SIG-M5 treated with dmso at 0.1 percent for 504 hours (cell line): ENCODE results near the gene GPR171.

Experiments used
- DNase-seq: peaks from one replicate; lab custom pipeline; 2025; ENCODE audit not compliant: unreplicated experiment; lab: John Stamatoyannopoulos, UW

Gene GPR171

DNA sequence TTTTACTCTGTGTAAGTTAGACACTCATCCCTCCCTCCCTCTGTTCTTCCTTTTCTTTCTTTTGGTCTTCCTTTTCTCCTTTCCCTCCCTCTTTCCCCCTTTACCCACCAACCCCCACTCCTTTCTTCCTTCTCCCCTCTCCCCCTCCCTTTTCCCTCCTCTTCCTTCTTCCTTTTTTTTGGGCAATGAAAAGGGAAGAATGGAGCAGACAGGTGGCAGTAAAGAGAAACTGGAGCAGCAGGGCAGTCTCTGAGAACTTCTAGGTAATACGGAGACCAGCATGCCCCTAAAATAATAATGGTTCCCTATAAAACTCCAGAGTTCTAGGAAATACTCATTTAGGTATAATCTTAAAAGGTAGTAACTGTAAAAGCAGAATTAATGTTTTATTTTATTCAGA is 11.4 kb upstream of the GPR171 start:
- no peak for DNase-seq

DNA sequence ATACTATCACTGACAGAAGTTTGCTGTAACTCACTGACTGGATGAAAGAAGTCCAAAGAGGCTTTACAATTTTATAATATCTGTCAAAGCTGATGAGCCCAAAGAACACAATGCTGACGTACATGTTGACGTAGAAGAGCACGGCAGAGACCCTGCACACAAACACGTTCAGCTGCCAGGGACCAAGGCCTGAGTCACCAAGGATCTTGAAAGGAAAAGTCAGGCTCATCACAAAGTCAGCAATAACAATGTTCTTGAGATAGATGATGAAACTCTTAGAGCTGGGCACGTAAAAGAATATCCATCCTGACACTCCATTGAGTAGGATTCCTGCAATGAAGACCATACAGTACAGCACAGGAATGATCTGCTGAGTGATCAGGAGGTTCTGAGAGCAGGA is 10.9 kb upstream of the GPR171 start:
- DNase-seq: no peak

DNA sequence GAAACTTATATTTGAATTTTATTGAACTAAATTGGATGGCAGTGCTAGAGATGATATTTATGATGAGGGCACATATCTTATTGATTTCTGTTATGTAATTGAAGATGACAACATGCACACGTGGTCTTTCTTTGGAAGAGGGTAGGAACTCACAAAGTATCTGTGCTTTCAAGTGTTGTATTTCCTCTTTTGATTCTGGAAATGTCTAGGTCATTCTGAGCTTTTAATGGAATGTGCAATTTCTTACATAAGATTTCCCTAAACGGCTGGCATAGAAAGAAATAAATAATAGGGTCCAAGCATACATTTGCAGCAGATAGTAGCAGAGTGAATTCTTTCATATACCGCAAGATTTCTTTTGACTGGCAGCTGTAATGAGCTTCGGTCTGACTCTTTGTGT is 10.1 kb upstream of the GPR171 start:
- DNase-seq: no peak

DNA sequence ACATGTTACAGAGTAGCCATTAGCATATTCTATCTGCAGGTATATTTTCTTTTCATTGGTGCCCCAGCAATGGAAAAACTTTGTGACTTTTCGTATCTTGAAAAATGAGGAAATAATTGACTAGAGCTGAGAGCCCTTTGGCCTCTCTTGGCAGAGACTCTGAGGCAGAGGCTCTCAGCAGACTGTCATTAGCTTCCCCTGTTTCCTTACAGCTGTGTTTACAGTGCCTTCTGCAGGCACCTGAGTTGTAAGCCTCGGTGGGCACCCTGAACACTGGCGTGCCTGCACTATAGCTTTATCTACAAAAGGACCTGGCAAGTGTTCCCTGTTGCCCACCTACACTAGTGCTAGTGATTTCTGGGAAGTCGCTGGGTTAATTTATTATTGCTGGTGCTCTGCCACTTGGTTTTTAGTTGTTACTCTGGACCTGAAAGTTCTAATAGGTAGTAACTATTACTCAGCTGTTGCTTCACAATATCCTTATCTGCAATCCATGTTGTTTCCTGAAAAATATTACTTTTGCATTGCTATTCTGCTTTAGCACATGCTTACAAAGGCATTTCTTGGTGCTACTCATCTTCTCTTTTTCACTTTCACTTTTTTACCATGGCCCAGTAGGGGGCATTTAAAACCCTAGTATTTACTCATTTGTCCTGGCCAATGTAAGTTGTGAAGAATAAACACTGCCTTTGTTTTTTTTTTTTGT is 7.8 kb upstream of the GPR171 start:
- peak; percentile 38 for DNase-seq

DNA sequence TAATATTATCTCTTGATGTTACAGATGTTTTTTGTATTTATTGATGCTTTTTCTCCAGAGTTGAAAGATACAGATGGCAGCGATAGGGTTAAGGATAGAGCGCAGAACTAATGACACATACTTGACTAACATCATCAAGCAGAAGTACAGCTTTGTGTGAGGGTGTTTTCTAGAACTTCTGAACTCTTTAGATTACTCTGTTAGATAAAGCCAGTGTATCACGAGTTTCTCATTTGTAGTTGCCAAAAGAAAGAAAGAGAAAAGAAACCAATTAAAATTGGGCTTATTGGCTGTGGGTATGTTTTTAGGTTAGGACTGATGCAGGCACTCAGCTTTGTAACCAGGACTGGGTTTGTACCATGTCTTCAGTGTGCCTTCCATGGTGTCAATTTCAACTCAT is 6.6 kb upstream of the GPR171 start:
- DNase-seq: no peak

DNA sequence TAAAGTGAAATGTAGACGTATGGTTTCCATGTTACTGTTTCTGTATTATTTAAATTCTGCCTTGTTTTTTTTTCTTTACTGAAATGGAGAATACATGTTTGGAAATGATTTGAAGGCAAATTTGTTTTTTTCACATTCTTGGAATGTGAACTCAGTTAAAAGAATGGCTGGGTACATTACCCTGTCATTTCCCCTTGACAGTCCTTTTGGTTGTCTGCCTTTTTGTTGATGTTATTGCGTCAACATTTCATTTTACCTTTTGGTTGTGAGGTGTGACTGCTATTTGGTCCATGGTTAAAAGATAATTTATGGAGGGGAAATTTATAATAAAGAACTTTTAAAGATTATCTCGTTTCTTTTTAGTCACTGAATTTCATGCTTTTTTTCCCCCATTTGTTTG is 3.2 kb upstream of the GPR171 start:
- DNase-seq: no peak

DNA sequence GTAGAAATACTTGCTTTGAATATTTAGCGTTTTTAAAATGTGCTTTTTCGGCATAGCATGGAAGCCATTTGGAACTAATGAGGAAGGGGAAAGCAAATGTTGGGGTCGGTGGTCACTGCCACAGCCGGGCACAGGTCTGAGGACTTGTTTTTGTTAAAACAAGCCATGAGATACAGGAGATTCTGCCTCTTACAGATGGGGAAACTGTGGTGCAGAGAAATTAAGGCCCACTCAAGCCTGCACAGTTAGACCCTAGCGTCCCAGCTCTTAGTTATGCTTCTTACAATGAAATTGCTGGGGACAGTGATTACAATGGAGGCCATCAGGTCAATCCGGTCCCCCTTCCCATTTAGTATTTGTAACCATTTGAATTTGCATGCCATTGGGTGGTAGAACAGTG is 2.5 kb upstream of the GPR171 start:
- DNase-seq: no peak

DNA sequence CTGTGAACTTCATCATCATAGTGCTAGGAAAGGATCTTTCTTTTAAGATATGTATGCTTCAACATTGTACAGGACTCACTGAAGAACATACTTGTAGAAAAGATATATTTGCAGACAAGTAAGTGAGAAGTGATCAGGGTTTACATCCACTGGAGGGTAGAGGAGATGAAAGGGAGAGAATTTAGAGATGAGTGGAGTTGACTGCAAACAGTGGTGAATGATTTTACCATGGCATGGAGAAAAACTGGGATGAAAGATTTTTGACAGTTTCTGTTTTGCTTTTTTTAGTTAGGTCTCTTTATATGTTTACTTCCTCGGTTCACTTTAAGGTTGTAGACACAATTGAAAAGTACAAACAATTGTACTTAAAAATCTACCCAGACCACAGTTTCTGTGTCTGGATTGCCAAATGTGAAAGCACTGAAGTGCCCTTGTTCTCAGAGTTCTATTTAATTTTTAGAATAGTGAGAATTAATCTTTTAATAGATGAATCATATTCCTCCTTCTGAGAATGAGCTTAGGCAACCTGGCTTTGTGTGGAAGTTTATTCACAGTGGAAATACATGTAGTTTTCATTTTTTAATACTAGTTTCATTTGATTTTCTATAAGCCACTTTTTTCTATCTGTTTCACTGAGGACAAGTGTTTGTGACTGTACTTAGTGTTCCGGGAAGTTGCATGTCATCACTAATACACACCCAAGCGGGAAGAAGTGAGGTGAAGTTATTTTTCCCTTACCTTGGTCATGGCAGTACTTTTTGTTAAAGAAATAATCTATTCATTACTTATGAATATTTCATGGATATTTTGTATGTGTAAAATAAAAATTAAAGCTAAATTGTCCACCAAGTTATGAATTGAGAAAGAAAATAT is 1.8 kb upstream of the GPR171 start:
- DNase-seq: no peak

DNA sequence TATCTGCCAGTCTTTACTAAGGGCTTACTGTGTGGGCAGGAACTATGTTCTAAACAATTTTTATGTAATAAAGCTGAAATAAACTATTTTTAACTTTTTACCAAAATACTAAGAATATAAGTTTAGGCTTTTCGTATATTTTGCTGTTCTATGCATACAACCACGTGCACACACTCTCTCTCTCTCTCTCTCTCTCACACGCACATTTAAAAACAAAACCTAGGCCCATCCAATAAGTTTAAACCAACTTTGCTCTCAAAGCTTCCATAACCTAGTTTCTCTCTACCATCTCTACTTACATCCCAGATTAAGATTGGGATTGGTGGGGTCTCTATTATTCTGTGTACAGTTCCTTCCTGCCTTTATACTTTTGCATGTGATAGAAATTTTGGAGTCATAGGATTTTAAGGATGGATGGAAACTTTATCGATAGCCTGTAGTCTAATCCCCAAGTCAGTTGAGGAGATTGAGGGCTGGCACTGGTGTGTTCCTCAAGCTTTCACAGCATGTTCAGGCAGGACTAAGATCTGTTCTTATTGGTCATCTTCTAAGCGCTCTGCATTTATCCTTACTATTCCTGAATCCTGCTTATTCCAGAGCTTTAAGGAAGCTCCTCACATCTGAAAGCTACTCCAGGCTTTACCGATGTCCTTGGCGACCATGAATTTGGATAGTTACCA is 1.8 kb downstream of the GPR171 start:
- DNase-seq: no peak

DNA sequence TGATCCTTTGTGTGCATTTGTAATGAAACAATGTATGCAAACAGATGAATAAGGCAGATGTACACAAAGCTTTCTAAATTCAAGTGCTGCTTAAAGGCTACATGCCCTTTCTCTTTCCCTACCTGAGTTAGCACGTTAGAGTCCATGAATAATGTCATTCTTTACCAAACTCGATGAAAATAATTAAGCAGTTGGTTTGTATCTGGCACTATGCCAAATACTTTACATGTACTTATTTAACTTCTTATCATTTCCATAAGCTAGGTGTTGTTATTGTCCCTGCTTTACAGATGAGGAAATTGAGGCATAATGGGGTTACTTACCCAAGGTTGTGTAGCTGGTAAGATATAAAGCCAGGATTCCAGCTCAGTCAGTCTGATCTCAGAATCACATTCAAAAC is 2.4 kb downstream of the GPR171 start:
- DNase-seq: no peak

DNA sequence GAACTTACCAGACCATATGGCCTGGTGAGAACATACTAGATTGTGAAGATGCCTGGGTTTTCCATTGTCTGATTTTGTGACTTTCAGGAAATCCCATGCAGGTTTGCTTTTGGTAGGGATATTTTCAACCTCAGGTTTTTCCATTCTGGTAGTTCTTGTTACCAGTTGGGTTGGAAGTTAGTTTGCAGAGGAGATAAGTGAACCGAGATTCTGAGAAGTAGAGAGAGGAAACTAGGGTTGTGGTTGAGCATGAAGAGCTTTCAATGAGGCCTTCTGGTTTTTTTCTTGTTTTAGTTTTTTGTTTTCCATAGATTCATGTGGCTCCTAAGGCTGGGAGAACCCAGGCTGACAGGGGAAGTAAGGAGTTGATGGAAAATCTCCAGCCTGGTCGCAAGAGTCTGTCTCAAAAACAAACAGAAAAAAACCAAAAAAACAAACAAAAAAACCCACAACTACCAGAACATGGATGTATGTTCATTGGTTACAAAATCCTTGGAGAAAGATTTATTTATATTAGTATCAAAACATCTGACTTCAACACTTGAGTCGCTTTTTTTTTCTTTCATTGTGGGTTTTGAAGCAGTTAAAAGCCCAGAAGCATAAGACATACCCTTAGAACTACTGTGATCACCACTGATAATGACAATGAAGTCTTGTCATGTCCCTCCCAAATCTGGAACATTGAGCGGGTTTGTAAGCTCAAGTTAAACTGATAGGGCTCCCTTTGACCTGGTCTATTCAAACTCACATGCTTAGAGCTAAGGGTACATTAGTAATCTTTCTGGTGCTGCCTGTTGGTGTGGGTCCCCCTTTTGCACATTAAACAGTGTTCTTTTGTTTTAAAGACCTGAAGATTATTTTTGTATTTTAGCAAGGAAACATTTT is 3.2 kb downstream of the GPR171 start:
- no peak for DNase-seq

DNA sequence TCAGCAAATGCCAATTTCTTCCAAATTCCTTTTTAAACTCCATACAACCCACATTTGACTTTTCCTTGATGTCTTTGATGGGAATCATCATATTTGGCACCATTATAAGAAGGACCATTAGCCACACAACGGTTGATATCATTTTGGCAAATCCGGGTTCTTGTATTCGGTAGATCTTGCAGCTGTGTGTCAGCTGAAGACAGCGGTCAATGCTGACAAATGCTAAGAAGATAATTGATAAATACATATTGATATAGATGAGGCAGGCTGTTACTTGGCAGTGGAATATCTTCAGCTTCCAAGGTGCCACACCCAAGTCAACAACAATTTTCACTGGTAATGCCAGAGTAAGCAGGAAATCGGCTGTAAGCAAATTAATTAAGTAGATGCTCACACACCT is 4.2 kb downstream of the GPR171 start:
- DNase-seq: no peak

DNA sequence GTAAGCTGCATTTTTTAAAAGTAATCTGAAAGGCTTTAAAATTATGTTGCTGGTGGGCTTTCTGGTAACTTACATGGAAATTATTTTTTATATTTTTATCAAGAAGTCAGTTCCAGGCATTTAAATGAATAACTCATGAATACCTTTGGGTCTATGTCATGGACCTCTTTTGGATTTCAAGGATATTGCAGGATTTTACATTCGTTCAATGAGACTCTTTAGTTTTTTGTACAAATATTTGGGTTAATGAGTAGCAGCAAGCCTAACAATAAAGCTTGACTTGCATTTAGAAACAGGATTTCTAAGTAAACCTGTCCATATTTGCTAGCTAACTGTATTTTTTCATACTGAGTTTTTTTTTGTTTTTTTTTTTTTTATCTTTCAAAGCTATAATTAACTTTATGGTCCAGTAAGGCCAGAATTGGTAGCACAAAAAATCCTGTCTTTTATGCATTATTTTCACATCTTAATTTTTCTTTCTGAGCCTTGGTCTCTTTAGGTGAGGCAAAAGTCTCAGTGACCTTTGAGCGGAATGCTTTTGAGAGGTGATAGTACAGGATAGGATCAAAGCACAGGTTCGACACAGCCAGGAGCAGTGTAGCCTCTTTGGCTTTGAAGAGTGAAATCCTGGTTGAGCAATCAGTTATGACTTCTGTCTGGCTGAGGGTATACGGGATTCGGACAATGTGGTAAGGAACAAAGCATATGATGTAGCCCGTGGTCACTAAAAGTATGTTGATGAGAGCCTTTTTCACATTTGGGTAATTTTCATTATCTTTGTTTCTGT is 4.8 kb downstream of the GPR171 start:
- DNase-seq: no peak

DNA sequence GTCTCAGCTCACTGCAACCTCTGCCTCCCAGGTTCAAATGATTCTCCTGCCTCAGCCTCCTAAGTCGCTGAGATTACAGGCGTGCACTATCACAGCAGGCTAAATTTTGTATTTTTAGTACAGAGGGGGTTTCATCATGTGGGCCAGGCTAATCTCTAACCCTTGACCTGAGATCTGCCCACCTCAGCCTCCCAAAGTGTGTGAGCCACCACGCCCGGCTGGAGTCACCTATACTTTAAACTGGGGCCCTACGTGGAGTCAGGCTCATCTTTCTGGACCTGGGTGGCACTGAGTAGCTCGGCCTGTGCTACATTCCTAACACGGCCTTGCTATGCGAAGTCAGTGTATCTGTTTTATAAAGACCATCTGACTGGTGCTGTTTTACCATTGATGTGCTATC is 5.8 kb downstream of the GPR171 start:
- DNase-seq: no peak

DNA sequence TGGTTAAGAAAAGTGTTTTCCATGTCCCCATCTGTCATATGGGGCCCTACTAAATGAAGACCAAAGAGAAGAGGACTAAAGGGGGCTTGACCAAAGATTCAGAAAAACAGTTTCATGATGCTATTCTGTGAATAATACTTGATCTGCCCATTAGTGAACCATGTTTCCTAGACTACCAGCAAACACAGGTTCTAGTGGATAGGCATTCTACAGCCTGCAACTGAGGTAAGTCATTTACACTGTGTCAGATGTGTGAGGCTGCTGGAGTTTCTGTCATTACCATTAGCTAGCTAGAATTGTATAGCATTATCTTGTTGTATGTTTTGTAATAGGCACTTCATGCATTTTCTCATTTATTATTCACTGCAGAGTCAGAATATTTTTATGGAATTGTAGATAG is 6.6 kb downstream of the GPR171 start:
- no peak for DNase-seq

DNA sequence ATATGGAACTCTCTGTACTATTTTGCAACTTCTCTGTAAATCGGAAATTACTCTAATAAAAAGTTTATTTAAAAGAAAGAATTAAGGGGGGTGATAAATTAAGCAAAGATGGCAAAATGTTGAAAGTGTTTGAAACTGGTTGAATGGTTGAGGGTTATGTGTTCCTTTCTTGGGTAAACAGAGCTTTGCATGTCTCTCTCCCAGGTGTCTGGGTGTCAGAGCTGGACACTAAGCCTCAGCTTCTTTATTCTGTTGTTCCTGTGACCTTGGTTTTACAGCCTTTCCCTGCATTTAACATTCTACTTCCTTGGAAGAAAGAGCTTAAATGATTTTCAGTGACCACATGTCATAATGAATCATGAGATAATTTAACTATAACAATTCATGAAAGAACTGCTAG is 7.2 kb downstream of the GPR171 start:
- DNase-seq: no peak

DNA sequence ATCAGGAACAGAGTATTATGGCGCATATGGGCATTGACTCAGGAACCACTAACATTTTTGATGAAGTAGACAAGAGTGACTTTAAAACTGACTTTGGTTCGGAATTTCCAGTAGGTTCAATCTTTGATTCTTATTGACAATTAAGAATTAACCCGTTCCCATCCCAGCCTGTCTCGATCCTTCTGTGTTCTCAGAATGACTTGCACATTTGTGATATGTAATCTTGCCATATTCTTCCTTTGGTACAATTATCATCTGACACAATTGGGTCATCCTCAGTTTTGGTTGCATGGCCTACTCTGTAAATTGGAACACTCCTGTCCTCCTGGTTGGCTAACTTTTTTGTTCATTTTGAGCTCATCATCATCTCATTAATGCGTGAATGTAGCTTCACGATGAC is 10.5 kb downstream of the GPR171 start:
- DNase-seq: no peak

DNA sequence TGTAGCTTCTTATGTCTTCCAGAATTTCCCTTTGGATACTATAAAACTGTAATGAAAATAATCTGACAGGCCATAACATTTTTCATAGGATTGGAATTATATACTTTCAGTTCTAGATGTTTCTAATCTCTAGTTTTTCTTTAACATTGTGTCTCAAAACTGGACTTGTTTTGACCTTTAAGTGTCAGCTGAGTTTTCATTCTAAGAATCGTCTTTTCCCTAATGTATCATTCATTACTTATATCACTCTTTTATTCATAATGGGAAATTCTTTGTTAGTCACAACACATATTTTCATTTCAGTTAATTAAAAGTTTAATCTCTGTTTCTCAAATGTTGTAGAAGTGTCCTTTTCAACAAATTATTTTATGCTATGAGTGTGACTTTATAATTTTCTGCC is 11.9 kb downstream of the GPR171 start:
- DNase-seq: no peak

DNA sequence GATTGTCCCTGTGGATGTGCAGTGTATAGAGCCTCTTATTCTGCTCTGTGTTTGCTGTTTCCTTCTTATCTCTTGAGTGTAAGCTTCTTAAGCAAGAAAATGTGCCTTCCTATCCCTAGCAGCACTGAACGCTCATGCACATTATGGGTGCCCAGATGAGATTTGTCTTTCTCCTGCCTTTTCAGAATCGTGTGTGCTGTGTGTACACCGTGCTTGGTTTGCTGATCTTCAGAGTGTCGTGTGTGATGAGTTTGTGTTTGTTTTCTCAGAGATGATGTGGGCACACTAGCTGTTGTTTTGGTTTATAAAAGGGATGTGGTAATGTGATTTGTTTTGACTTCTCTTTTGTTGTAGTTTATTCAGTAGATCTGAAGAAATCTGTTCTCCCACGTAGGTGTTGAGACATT is 19.7 kb downstream of the GPR171 start:
- DNase-seq: no peak

DNA sequence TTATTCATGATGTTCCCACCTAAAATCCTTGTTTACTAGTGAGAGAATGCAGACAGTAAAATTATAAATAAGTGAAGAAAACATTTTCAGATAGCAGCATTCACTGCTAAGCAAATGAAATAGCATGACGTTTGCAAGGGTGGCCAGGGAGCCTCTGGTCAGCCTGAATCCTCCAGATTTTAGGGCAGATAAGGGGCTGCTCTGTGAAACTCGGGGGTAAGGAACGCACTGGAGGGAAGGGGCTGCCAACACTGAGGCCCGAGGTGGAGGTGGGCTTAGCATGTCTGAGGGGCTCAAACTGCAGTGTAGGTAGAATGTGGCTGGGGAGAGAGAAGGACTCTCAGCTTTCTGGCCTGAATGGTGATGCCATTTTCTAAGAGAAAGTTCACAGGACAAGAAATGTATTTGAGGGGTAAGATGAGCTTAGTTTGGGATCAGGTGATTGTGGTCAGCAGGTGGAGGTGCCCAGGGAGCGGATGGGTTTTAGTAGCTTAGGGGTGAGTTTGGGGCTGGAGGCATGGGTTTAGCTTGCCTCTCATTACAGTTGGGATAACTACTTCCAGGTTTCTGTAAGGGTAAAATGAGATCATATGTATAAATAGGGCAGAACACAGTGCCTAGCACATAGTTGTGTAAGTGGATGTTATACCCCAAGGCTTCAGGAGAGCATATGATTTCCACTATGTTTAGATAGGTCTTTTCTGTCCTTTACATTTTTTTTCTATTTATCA is 20.5 kb downstream of the GPR171 start:
- no peak for DNase-seq
